Heart left ventricle (tissue), 13 donors: ENCODE results near the gene CYB5R4.

Source experiments
- CTCF ChIP-seq, 12 donors: fragments of 200-600 bp; sonication (generic) in 4 of 12; IDR thresholded peaks; one replicate each; pipeline versions ENCODE4 v1.5.0 to v1.8.0; 2018 to 2022; ENCODE audit warnings: antibody characterized with exemption in 12 of 12, mild to moderate bottlenecking in 5 of 12
- POLR2A ChIP-seq, 2 donors: fragments of 450-650 bp; IDR thresholded peaks; one replicate each; pipeline ENCODE4 v1.6.1; 2017; ENCODE audit warnings: antibody characterized with exemption in 2 of 2, mild to moderate bottlenecking in 2 of 2, moderate library complexity in 2 of 2
- donor health status: ischemic (EF 13 %, LVEDD 7.1; RV severe dilation, severe dysfunction).
- donor health status: DM: no; HTN: yes; CAD: no.
- donor health status: DM: no; HTN: no; CAD: no.
- donor health status: ischemic (EF 25% LVEDD 6.9; RV normal size, moderate dysfunction).
- donor health status: ischemic (EF 25% LVEDD 5.7; RV mildly dilated, moderate dysfunction).
- donor health status: ischemic (EF 35%, LVEDD 5.7; RV mildly dilated, moderate dysfunction).
- donor health status: nonischemic (EF 11% LVEDD 7.7; RV severe dilation, severe dysfunction).
- donor health status: DM: yes; HTN: yes; CAD: no.
- donor health status: PGD.
- donor health status: ischemic (EF 29% LVEDD 5.4; RV normal size, mild dysfunction).
- donor health status: nonischemic (EF 23%, LVEDD 6.1; RV moderate dilation, normal function).

- TF ChIP-seq CTCF (IDR thresholded peaks at IDR 0.05) (no peak), POLR2A (IDR thresholded peaks at IDR 0.05) (no peak)
Measured at GRCh38 chr6:83846291-83846690, 13.2 kb upstream of the CYB5R4 start.
